BLaER1 treated with 17β-estradiol and CSF1 and Interleukin-3, amounts not matched to agents 10 nM and 100 nM (cell line): ENCODE results near the gene TANK.
"Not testable (repeated sequence)": the region's sequence is repeated elsewhere in the genome, so short reads cannot be mapped to it uniquely, and the experiment has no call there.

Experiments
- H3K27ac ChIP-seq, 11 experiments: shearing (Covaris generic); formaldehyde crosslinking; 2 replicates each; pipeline ENCODE4 v1.8.1; 2022
- H3K27me3 ChIP-seq, 11 experiments: shearing (Covaris generic); formaldehyde crosslinking; 2 replicates each; pipeline ENCODE4 v1.8.1; 2022
- H3K36me3 ChIP-seq, 11 experiments: shearing (Covaris generic); formaldehyde crosslinking; 2 replicates each; pipeline ENCODE4 v1.8.1; 2022
- H3K4me1 ChIP-seq, 10 experiments: shearing (Covaris generic); formaldehyde crosslinking; 2 replicates each; pipeline ENCODE4 v1.8.1; 2022
- H3K4me2 ChIP-seq, 11 experiments: shearing (Covaris generic); formaldehyde crosslinking; 2 replicates each; pipeline ENCODE4 v1.8.1; 2022
- H3K4me3 ChIP-seq, 10 experiments: shearing (Covaris generic); formaldehyde crosslinking; 2 replicates each; pipeline ENCODE4 v1.8.1; 2022
- H3K9ac ChIP-seq, 11 experiments: shearing (Covaris generic); formaldehyde crosslinking; 2 replicates each; pipeline ENCODE4 v1.8.1; 2022
- H3K9me3 ChIP-seq, 11 experiments: shearing (Covaris generic); formaldehyde crosslinking; replicated peaks in 1 of 11; 2 replicates each; pipeline ENCODE4 v1.8.1; 2022
- H4K20me1 ChIP-seq, 11 experiments: shearing (Covaris generic); formaldehyde crosslinking; 2 replicates each; pipeline ENCODE4 v1.8.1; 2022
- Cebpa-rat ChIP-seq, 11 experiments: shearing (Covaris generic); IDR thresholded peaks; 2 replicates each; pipeline ENCODE4 v1.8.1; 2022

The TANK gene

DNA sequence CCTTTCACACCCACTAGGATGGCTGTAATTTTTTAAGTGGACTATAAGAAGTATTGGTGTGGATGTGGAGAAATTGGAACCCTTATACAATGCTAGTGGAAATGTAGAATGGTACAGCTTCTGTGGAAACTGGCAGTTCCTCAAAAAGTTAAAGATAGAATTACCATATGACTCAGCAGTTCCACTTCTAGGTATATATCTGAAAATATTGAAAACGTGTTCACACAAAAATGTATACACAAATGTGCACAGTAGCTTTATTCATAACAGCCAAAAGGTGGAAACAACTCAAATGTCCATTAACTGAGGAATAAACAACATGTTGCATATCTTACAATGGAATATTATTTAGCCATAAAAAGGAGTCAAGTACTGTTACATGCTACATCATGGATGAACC, 17.7 kb downstream of the TANK start:
- Histone ChIP-seq H3K36me3 (peaks cover 58 to 97% (median 82%) of the 10 kb centered on the region in 11 experiments), H3K4me1 (peaks cover 0 to 57% (median 9%) of the 10 kb centered on the region in 10 experiments; a peak in 10 of 20 replicates), H3K27ac (peak overlapping the region in 1 of 11 experiments; percentile 22; a peak in 1 of 22 replicates), H3K27me3 (no peaks in the 10 kb centered on the region), H3K4me3 (no peak overlapping the region), H3K9me3 (peaks cover 0 to 32% (median 15%) of the 10 kb centered on the region in 11 experiments; a peak in 14 of 22 replicates), H3K4me2 (peak overlapping the region in 6 of 11 experiments; percentile 20 to 47 (median 36); a peak in 8 of 22 replicates), H4K20me1 (peaks cover 0 to 99% (median 35%) of the 10 kb centered on the region in 11 experiments; a peak in 17 of 22 replicates), H3K9ac (no peak overlapping the region)
- no peak for TF ChIP-seq Cebpa-rat (IDR thresholded peaks at IDR 0.05)

DNA sequence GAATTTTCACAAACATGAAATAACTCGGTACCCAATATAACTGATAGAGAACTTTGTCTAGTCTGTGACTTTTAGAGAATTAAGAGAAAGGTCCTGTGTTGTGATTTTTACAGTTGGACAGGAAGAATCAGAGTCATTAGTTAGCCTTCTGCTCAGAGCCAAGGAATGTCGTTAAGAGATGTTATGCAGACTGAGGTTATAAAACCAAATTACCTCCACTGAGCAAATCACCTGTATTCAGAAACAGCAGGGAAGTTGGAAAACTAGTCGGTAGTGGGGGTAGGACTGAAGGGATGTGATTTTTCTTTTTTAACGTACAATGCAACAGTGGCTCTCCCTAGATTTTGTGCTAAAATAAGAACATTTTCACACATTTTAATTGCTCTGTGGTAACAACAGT, 18.5 kb downstream of the TANK start:
- peaks cover 0 to 98% (median 32%) of the 10 kb centered on the region in 11 experiments; a peak in 15 of 22 replicates for H4K20me1 ChIP-seq
- H3K36me3 ChIP-seq = peaks cover 57 to 96% (median 80%) of the 10 kb centered on the region in 11 experiments
- H3K9ac ChIP-seq = no peak overlapping the region
- H3K4me2 ChIP-seq = no peak overlapping the region
- no peaks in the 10 kb centered on the region for H3K27me3 ChIP-seq
- peaks cover 0 to 28% (median 15%) of the 10 kb centered on the region in 11 experiments; a peak in 14 of 22 replicates for H3K9me3 ChIP-seq
- peaks cover 0 to 49% (median 9%) of the 10 kb centered on the region in 10 experiments; a peak in 10 of 20 replicates for H3K4me1 ChIP-seq
- no peak for TF ChIP-seq Cebpa-rat (IDR thresholded peaks at IDR 0.05)
- no peak overlapping the region for H3K27ac ChIP-seq
- H3K4me3 ChIP-seq = no peak overlapping the region

DNA sequence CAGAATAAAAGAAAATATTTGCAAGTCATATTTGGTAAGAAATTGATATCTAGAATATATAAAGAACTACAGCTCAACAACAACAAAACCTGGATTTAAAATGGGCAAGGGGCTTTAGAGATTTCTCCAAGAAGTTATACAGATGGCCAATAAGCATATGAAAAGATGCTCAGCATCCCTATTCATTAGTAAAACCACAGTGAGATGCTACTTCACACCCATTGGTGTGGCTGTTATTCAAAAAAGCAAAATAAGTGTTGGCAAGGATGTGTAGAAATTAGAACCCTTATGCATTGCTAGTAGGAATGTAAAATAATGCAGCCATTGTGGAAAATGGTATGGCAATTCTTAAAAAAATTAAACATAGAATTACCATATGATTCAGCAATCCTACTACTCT, 29.8 kb downstream of the TANK start:
- H4K20me1 ChIP-seq = peaks cover 0 to 96% (median 38%) of the 10 kb centered on the region in 11 experiments; a peak in 13 of 22 replicates
- H3K27me3 ChIP-seq = no peaks in the 10 kb centered on the region
- no peak overlapping the region for H3K4me2 ChIP-seq
- peak overlapping the region in 1 of 11 experiments; percentile 16; a peak in 1 of 22 replicates for H3K27ac ChIP-seq
- no peak for TF ChIP-seq Cebpa-rat (IDR thresholded peaks at IDR 0.05)
- peaks cover 0 to under 1% (median 0%) of the 10 kb centered on the region in 11 experiments; a peak in 1 of 22 replicates for H3K9me3 ChIP-seq
- H3K4me1 ChIP-seq = peaks cover 0 to 35% (median 0%) of the 10 kb centered on the region in 10 experiments; a peak in 5 of 20 replicates
- H3K4me3 ChIP-seq = no peak overlapping the region
- H3K36me3 ChIP-seq = peaks cover 53 to 97% (median 95%) of the 10 kb centered on the region in 11 experiments
- no peak overlapping the region for H3K9ac ChIP-seq

DNA sequence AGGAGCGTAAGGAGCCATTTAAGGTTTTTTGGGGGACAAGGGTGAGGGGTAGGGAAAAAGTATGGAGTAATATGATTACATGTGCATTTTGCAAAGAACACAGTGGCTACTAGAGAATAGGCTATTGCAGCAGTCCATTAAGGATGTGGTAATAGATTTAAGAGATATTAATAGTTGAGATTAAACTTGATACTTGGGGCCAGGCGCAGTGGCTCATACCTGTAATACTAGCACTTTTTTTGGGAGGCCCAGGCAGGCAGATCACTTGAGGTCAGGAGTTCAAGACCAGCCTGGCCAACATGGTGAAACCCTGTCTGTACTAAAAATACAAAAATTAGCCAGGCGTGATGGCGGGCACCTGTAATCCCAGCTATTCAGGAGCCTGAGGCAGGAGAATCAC, 35.4 kb downstream of the TANK start:
- H3K4me1 ChIP-seq = peaks cover 0 to 64% (median 0%) of the 10 kb centered on the region in 10 experiments; a peak in 6 of 20 replicates
- peaks cover 4 to 100% (median 69%) of the 10 kb centered on the region in 11 experiments; a peak in 20 of 22 replicates for H4K20me1 ChIP-seq
- peaks cover 66 to 97% (median 90%) of the 10 kb centered on the region in 11 experiments for H3K36me3 ChIP-seq
- not testable (repeated sequence) for H3K27me3 ChIP-seq, H3K9me3 ChIP-seq, H3K4me3 ChIP-seq, H3K27ac ChIP-seq, H3K4me2 ChIP-seq, H3K9ac ChIP-seq

DNA sequence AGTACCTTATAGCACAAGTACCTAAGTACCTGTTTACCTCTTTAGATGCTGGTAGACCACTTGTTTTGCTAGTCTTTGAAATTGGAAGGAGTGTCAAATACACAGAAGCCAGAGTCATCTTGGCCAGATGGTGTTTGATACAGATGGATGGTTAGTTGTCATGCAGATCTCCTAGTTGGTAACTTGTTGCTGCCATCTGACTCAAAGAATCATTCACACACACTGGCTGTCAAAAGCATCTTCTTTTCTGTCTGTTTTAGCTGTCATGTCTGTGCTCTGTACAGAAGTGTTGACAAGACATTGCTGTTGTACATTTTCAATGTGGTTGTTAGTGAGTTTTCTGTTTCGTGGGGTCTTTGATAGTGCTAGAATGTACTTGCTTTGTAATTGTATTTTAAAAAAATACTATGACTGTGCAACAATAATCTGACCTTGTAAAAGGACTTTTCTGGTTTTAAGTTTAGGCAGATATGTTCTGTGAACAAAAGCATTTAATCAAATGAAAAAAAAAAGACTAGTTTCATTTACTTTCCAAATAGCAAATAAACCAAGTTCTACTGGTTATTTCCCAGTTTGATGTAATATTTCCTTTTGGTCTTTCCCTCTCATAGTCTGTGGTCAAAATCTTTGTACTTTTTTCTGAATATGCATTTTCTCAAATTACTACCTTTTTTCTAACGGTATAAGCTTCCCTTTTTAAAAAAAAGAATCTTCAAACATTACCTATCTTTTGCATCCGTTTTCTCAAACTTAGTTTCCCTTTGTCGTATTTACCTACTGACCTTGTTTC, 39.9 kb downstream of the TANK start:
- Histone ChIP-seq H3K9ac (no peak overlapping the region), H3K4me2 (peak overlapping the region in 3 of 11 experiments; percentile 29 to 54 (median 50); a peak in 6 of 22 replicates), H3K9me3 (peaks cover 0 to 5% (median 0%) of the 10 kb centered on the region in 11 experiments; a peak in 1 of 22 replicates), H3K27me3 (no peaks in the 10 kb centered on the region), H3K4me3 (no peak overlapping the region), H3K36me3 (peaks cover 43 to 91% (median 78%) of the 10 kb centered on the region in 11 experiments), H3K4me1 (peaks cover 0 to 64% (median 0%) of the 10 kb centered on the region in 10 experiments; a peak in 6 of 20 replicates), H4K20me1 (peaks cover 7 to 100% (median 69%) of the 10 kb centered on the region in 11 experiments; a peak in 20 of 22 replicates), H3K27ac (peak overlapping the region in 2 of 11 experiments; percentile 13 to 14; a peak in 2 of 22 replicates)
- no peak for TF ChIP-seq Cebpa-rat (IDR thresholded peaks at IDR 0.05)

DNA sequence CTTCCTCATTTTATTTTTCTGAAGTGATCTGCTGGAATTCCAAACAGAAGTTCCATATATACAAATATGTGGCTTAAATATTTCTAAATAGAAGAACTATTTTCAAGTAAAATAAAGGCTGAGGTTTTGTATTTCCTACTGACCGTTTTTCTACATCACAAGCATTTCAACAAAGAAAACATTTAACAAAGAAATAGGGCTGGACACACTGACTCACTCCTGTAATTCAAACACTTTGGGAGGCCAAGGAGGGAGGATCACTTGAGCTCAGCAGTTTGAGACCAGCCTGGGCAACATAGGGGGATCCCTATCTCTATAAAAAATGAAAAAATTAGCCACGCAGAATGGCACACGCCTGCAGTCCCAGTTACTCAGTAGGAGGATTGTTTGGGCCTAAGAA, 44.6 kb downstream of the TANK start:
- Histone ChIP-seq H3K27me3 (no peaks in the 10 kb centered on the region), H3K4me1 (peaks cover 0 to 72% (median 0%) of the 10 kb centered on the region in 10 experiments; a peak in 6 of 20 replicates), H3K4me3 (no peak overlapping the region), H4K20me1 (peaks cover 5 to 99% (median 36%) of the 10 kb centered on the region in 11 experiments; a peak in 18 of 22 replicates), H3K9ac (no peak overlapping the region), H3K27ac (peak overlapping the region in 2 of 11 experiments; percentile 38 to 58; a peak in 4 of 22 replicates), H3K4me2 (peak overlapping the region in 2 of 11 experiments; percentile 31 to 53; a peak in 1 of 22 replicates), H3K9me3 (no peaks in the 10 kb centered on the region), H3K36me3 (peaks cover 31 to 94% (median 70%) of the 10 kb centered on the region in 11 experiments)
- TF ChIP-seq Cebpa-rat (IDR thresholded peaks at IDR 0.05) = no peak

DNA sequence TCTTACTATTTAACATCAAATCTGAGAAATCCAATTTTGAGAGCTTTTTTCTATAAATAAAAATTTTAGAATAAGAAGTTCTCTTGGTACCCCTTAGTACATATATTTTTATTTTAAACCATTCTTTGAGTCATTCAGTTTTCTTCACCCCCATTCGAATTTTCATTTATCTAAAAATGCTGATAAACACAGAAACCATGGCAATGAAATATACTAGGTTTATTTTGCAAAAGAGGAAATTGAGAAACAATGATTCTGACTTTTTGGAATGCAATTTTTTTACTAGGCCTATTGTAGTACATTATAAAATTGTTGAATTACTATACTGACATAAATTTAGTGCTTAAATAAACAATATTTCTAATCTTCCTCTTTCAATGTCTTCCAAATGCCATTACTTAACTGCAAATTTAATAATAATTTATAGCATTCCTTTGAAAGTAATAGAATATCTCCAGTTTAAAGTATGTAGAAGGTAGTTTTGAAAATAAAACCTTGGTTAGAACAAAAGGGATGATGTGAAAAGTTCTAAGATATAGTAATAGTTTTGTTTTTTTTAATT, 46.3 kb downstream of the TANK start:
- H3K4me2 ChIP-seq = no peak overlapping the region
- H3K27ac ChIP-seq = peak overlapping the region in 2 of 11 experiments; percentile 30 to 42; a peak in 3 of 22 replicates
- peaks cover 3 to 99% (median 21%) of the 10 kb centered on the region in 11 experiments; a peak in 15 of 22 replicates for H4K20me1 ChIP-seq
- no peak overlapping the region for H3K4me3 ChIP-seq
- TF ChIP-seq Cebpa-rat (IDR thresholded peaks at IDR 0.05) = no peak
- no peak overlapping the region for H3K9ac ChIP-seq
- H3K9me3 ChIP-seq = no peaks in the 10 kb centered on the region
- peaks cover 0 to 64% (median 0%) of the 10 kb centered on the region in 10 experiments; a peak in 5 of 20 replicates for H3K4me1 ChIP-seq
- peaks cover 36 to 99% (median 73%) of the 10 kb centered on the region in 11 experiments for H3K36me3 ChIP-seq
- H3K27me3 ChIP-seq = no peaks in the 10 kb centered on the region

DNA sequence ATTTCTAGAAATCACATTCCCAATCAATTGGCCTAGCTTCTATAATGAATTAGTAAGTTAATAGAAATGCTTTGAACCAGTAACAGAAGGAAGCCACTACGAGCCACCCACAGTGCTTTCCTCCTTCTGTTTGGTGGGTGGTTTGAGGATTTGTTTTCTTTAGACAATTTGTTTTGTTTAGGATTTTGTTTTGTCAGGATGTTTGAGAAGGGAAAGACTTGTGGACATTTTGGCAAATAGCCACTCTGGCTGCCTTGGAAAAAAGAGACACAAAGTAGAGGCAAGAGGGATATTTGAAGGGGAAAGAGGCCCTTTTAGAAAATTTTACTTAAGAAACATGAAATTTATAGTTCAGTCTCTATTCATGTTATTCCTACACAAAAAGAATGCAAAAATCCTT, 47.7 kb downstream of the TANK start:
- H4K20me1 ChIP-seq = peaks cover 0 to 99% (median 11%) of the 10 kb centered on the region in 11 experiments; a peak in 9 of 22 replicates
- no peaks in the 10 kb centered on the region for H3K27me3 ChIP-seq
- 0 out of 22 replicates have a peak overlapping the region, but pooled peaks of 1 of the 11 experiments have one; percentile 2 for H3K27ac ChIP-seq
- no peak for TF ChIP-seq Cebpa-rat (IDR thresholded peaks at IDR 0.05)
- no peak overlapping the region for H3K9ac ChIP-seq
- H3K4me2 ChIP-seq = no peak overlapping the region
- peaks cover 0 to 4% (median 0%) of the 10 kb centered on the region in 11 experiments; a peak in 1 of 22 replicates for H3K9me3 ChIP-seq
- H3K36me3 ChIP-seq = peaks cover 42 to 100% (median 82%) of the 10 kb centered on the region in 11 experiments
- peaks cover 0 to 60% (median 0%) of the 10 kb centered on the region in 10 experiments; a peak in 5 of 20 replicates for H3K4me1 ChIP-seq
- no peak overlapping the region for H3K4me3 ChIP-seq
